ENCODE results near the gene MRPL39.

- TF ChIP-seq CTCF (IDR thresholded peaks at IDR 0.05) (no peak), EZH2 (IDR thresholded peaks at IDR 0.05; ENCODE audit: borderline replicate concordance, insufficient read depth, low read depth, low read length, poor library complexity, severe bottlenecking) (no peak)
Measured at GRCh38 chr21:25560891-25561290, 46.4 kb downstream of the MRPL39 start.

Data from B cell (primary cell).